HepG2 (cell line): Measurements from ENCODE around the gene C19orf73. TPM values are rescaled to one million over a fixed set of nuclear protein-coding genes. Genes with fewer than 3 reads are reported as not detected.

Experiments
- AGO1 ChIP-seq: fragments of 200-400 bp; formaldehyde crosslinking; IDR thresholded peaks from 2 replicates; pipeline ENCODE4 v1.6.1; 2017; ENCODE audit warnings: mild to moderate bottlenecking, low read depth, low read length, moderate library complexity; ENCODE audit not compliant: poor library complexity, severe bottlenecking
- AGO2 ChIP-seq: fragments of 200-400 bp; formaldehyde crosslinking; optimal IDR thresholded peaks from 2 replicates; pipeline ENCODE3; 2017; ENCODE audit warnings: mild to moderate bottlenecking, low read depth, low read length, moderate library complexity
- BHLHE40 ChIP-seq: IDR thresholded peaks from 2 replicates; pipeline ENCODE4 v1.6.1; 2011; ENCODE audit warnings: low read length, improper control_type of control experiment
- CENPX ChIP-seq: sonication (generic); formaldehyde crosslinking; IDR thresholded peaks from 2 replicates; pipeline ENCODE4 v1.9.0; 2021; ENCODE audit warnings: mild to moderate bottlenecking, missing genetic modification reagents, moderate library complexity
- EHMT2 ChIP-seq: fragments of 200-600 bp; sonication (generic); IDR thresholded peaks from 2 replicates; pipeline ENCODE4 v1.7.0; 2017; ENCODE audit warnings: antibody characterized with exemption, low read depth, low read length, borderline replicate concordance
- HIC2 ChIP-seq: sonication (generic); formaldehyde crosslinking; IDR thresholded peaks from 2 replicates; pipeline ENCODE4 v1.9.0; 2022; ENCODE audit warnings: low read depth, missing genetic modification reagents
- HNF1A ChIP-seq, 2 experiments: sonication (generic) in 1 of 2; formaldehyde crosslinking in 1 of 2; IDR thresholded peaks; 2 replicates each; pipeline versions ENCODE4 v1.4.0 to v1.6.1; 2016 to 2020; ENCODE audit warnings: borderline replicate concordance in 1 of 2, low read depth in 1 of 2, mild to moderate bottlenecking in 1 of 2, missing genetic modification reagents in 1 of 2
- IRF1 ChIP-seq: sonication (generic); formaldehyde crosslinking; IDR thresholded peaks from 2 replicates; pipeline ENCODE4 v1.4.0; 2020; ENCODE audit warnings: low read depth, mild to moderate bottlenecking, missing genetic modification reagents
- KDM5B ChIP-seq: sonication (generic); formaldehyde crosslinking; IDR thresholded peaks from 2 replicates; pipeline ENCODE4 v1.4.0; 2020; ENCODE audit warnings: missing genetic modification reagents, mild to moderate bottlenecking, borderline replicate concordance
- MZF1 ChIP-seq: sonication (generic); formaldehyde crosslinking; IDR thresholded peaks from 2 replicates; pipeline ENCODE4 v1.8.1; 2023; ENCODE audit warnings: mild to moderate bottlenecking, missing genetic modification reagents, borderline replicate concordance
- NONO ChIP-seq, 2 experiments: fragments of 450-650 bp in 1 of 2; sonication (generic) in 1 of 2; formaldehyde crosslinking in 1 of 2; IDR thresholded peaks in 1 of 2; conservative IDR thresholded peaks in 1 of 2; 2 replicates each; pipeline versions ENCODE4 v1.6.1 to v1.8.0; 2017 to 2022; ENCODE audit warnings: mild to moderate bottlenecking in 1 of 2, missing genetic modification reagents in 1 of 2, moderate library complexity in 1 of 2
- TCF12 ChIP-seq, 2 experiments: fragments of 450-650 bp in 1 of 2; sonication (generic) in 1 of 2; formaldehyde crosslinking in 1 of 2; IDR thresholded peaks; 2 replicates each; pipeline versions ENCODE4 v1.6.1 to v1.8.0; 2017 to 2022; ENCODE audit warnings: antibody characterized with exemption in 1 of 2, mild to moderate bottlenecking in 1 of 2, missing genetic modification reagents in 1 of 2, moderate library complexity in 1 of 2
- ZNF224 ChIP-seq: sonication (generic); formaldehyde crosslinking; IDR thresholded peaks from 2 replicates; pipeline ENCODE4 v1.5.0; 2020; ENCODE audit warnings: mild to moderate bottlenecking, missing genetic modification reagents
- ZNF354B ChIP-seq: sonication (generic); formaldehyde crosslinking; IDR thresholded peaks from 2 replicates; pipeline ENCODE4 v1.8.0; 2022; ENCODE audit warnings: mild to moderate bottlenecking, missing genetic modification reagents
- ZNF441 ChIP-seq: sonication (generic); formaldehyde crosslinking; IDR thresholded peaks from 2 replicates; pipeline ENCODE4 v1.7.0; 2021; ENCODE audit warnings: missing genetic modification reagents, borderline replicate concordance
- ZNF563 ChIP-seq: sonication (generic); formaldehyde crosslinking; IDR thresholded peaks from 2 replicates; pipeline ENCODE4 v1.8.0; 2022; ENCODE audit warnings: mild to moderate bottlenecking, moderate library complexity, missing genetic modification reagents
- ZNF569 ChIP-seq: sonication (generic); formaldehyde crosslinking; IDR thresholded peaks from 2 replicates; pipeline ENCODE4 v1.5.0; 2020; ENCODE audit warnings: mild to moderate bottlenecking, missing genetic modification reagents, moderate library complexity, borderline replicate concordance
- polyA plus RNA-seq, 8 experiments: library from polyadenylated mRNA; depleted of rRNA in 3 of 8; stranded (reverse) in 7 of 8; unstranded in 1 of 8; fragments of >200 nt; fragmentation: Illumina TruSeq in 4 of 8; extraction: Trizol in 4 of 8; gene quantifications; 2 replicates each; pipeline versions ENCODE4 v1.2.1 to v1.2.3, GENCODE V29; 2011 to 2016; ENCODE audit warnings: low read depth in 4 of 8, missing spikeins in 1 of 8, mixed read lengths in 1 of 8; ENCODE audit not compliant: insufficient read depth in 1 of 8
- total RNA-seq, 5 experiments: library from RNA; depleted of rRNA; stranded (reverse); fragments of >200 nt; fragmentation: Illumina TruSeq; extraction: Trizol; gene quantifications; 2 replicates each; pipeline ENCODE4 v1.2.3, GENCODE V29; 2016; ENCODE audit warnings: low read depth in 1 of 5

Gene C19orf73
- total and polyA plus RNA-seq, 2 of the 13 experiments (the other 11 are each of a cell fraction or from before 2014, with no cell fraction given) = 1.4 to 1.5 TPM

- no peak for TF ChIP-seq EHMT2
- no peak for TF ChIP-seq ZNF354B (CRISPR knock-in tag)
- TF ChIP-seq HIC2 = no peak
- TF ChIP-seq AGO2 = peak; percentile 35
- TF ChIP-seq HNF1A (IDR thresholded peaks at IDR 0.05; ENCODE audit: low read depth) = no peak
- TF ChIP-seq HNF1A (CRISPR knock-in tag; IDR thresholded peaks at IDR 0.05; ENCODE audit: borderline replicate concordance) = no peak
- TF ChIP-seq IRF1 = no peak
- no peak for TF ChIP-seq ZNF569
- no peak for TF ChIP-seq MZF1 (CRISPR knock-in tag)
- no peak for TF ChIP-seq ZNF563 (CRISPR knock-in tag)
- TF ChIP-seq CENPX (CRISPR knock-in tag) = no peak
- TF ChIP-seq KDM5B (CRISPR knock-in tag) = 0 out of 2 replicates have a peak, but pooled peaks have one; percentile 24
- TF ChIP-seq TCF12 (IDR thresholded peaks at IDR 0.05) = no peak
- no peak for TF ChIP-seq TCF12 (CRISPR knock-in tag; IDR thresholded peaks at IDR 0.05)
- no peak for TF ChIP-seq AGO1
- no peak for TF ChIP-seq ZNF441 (CRISPR knock-in tag)
- no peak for TF ChIP-seq BHLHE40
- no peak for TF ChIP-seq ZNF224
- no peak for TF ChIP-seq NONO (IDR thresholded peaks at IDR 0.05)
- TF ChIP-seq NONO (CRISPR knock-in tag; conservative IDR thresholded peaks at IDR 0.05) = no peak
Observed at GRCh38 chr19:49117677-49118564, 1.0 kb downstream of the C19orf73 start (continued).
